ENCODE data around the gene RAD51B.
"Not testable (repeated sequence)": the region's sequence is repeated elsewhere in the genome, so short reads cannot be mapped to it uniquely, and the experiment has no call there.

Gene RAD51B

DNA sequence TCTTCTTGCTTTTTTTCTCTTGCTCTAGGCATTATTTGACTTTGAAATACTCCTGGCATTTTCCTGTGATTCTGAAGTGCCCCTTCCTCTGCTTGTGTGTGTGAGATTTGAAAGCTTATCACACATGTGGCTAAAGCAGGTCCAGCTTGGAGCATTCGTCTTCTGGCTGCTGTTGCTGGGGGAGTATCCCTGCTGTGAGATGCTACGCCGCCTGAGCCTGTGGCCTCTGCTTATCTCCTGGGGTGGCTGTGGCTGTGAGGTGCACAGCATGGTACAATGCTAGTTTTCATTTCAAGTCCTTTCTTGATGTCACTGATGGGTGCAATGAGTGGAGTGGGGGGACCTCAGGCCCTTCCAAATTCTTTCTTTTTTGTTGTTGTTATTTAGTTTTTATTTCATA, 601.5 kb downstream of the RAD51B start:
- H3K27me3 ChIP-seq (replicated peaks): no peaks in the 10 kb centered on the region
- no peak for DNase-seq
- in situ Hi-C loops (cut with HindIII; ENCODE audit: low pct_ligation_motif_present, low sequenced_read_pairs): no loop called here
- H3K4me3 ChIP-seq (ENCODE audit: low read depth, low read length): no peak overlapping the region
- TF ChIP-seq, protein P1, sequence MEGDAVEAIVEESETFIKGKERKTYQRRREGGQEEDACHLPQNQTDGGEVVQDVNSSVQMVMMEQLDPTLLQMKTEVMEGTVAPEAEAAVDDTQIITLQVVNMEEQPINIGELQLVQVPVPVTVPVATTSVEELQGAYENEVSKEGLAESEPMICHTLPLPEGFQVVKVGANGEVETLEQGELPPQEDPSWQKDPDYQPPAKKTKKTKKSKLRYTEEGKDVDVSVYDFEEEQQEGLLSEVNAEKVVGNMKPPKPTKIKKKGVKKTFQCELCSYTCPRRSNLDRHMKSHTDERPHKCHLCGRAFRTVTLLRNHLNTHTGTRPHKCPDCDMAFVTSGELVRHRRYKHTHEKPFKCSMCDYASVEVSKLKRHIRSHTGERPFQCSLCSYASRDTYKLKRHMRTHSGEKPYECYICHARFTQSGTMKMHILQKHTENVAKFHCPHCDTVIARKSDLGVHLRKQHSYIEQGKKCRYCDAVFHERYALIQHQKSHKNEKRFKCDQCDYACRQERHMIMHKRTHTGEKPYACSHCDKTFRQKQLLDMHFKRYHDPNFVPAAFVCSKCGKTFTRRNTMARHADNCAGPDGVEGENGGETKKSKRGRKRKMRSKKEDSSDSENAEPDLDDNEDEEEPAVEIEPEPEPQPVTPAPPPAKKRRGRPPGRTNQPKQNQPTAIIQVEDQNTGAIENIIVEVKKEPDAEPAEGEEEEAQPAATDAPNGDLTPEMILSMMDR (IDR thresholded peaks at IDR 0.05; ENCODE audit: low read depth, low read length, missing control alignments): no peak
- H3K27ac ChIP-seq: no peak overlapping the region
- H3K36me3 ChIP-seq (replicated peaks): no peaks in the 10 kb centered on the region

DNA sequence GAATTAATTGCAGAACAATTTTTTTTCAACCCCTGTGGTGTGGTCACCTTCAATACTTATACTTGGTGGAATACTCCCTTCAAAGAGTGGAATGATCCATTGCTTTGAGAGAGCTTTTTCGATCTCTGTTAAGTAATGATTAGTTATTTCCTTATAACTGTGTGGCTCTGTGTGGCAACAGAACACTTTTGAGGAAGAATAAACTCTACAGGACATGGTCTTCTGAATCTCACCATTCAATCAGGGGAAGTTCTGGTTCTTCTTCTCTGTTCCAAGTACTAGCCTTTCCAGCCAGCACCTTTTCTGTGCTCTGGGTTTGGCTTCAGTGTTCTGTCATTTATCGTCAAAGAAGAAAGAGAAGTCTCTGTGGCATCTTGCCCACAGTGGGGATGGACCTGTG, 604.1 kb downstream of the RAD51B start:
- H3K4me3 ChIP-seq (ENCODE audit: low read depth, low read length): no peak overlapping the region
- in situ Hi-C loops (cut with HindIII; ENCODE audit: low pct_ligation_motif_present, low sequenced_read_pairs): no loop called here
- no peaks in the 10 kb centered on the region for H3K27me3 ChIP-seq (replicated peaks)
- no peaks in the 10 kb centered on the region for H3K36me3 ChIP-seq (replicated peaks)
- no peak overlapping the region for H3K27ac ChIP-seq
- TF ChIP-seq, protein P1 (IDR thresholded peaks at IDR 0.05; ENCODE audit: low read depth, low read length, missing control alignments): no peak
- no peak for DNase-seq

DNA sequence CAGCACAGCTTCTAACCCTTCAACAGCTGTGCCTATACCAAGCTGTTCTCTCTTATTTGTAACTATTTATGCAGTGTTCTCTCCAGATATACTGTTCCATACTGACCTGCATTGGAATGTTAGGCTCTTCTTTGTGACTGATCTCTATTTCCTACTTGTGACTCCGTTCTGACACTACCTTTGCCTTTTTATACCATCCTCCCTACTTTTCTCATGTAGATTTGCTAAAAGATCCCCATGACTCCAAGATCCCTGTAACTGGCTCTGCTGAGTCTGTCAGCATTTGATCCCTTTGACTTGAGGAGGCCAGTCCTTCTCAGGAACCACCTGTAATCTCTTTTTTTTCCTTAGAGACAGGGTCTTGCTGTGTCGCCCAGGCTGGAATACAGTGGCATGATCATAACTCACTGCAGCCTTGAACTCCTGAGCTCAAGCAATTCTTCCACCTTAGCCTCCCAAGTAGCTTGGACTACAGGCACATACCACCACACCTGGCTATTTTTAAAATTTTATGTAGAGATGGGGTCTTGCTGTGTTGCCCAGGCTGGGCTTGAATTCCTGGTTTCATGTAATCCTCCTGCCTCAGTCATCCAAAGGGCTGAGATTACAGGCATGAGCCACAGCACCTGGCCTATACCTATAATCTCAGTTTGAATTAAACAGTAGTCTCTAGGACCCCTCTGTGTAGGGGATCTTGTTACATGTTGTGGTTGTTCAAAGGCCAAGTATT, 605.0 kb downstream of the RAD51B start:
- no peak for DNase-seq
- Histone ChIP-seq H3K4me3 (ENCODE audit: low read depth, low read length) (no peak overlapping the region), H3K36me3 (replicated peaks) (no peaks in the 10 kb centered on the region), H3K27me3 (replicated peaks) (no peaks in the 10 kb centered on the region), H3K27ac (no peak overlapping the region)
- TF ChIP-seq, protein P1 (IDR thresholded peaks at IDR 0.05; ENCODE audit: low read depth, low read length, missing control alignments): no peak
- in situ Hi-C loops (cut with HindIII; ENCODE audit: low pct_ligation_motif_present, low sequenced_read_pairs): no loop called here

DNA sequence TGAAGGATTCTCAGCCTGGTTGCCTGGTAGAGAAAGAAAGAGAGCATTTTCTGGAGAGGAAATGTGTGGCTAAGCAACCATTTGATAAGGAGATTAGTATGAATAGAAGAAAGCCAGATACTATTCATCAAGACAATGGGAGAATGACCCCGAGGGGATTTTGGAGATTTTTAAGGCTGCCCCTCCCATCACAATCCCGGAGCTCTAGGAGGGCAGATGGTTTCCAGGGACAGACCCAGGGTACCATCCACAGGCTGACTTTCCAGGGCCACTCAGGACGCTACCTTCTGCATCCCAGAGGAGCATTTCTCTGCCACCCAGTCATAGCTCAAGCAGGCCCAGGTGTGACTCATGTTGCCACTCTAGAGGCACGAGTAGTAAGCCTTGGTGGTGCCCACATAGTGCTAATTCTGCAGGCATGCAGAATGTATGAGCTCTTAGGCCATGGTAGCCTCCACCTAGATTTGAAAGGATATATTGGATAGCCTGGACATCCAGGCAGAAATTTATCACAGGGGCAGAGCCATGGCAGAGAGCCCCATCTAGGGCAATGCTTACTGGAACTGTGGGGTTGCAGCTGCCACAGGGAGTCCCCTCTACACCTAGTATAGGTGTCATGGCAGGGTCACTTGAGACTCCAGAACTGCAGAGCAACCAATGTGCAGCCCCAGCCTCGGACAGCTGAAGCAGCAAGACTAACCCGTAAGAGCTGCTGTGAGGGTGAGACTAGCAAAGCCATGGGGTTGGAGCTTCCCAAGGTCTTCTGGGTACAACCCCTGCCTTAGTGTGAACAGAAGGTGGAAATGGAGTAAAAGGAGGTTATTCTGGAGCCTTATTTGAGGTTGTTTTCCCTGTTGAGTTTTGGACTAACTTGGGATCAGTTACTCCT, 607.3 kb downstream of the RAD51B start:
- TF ChIP-seq, protein P1 (IDR thresholded peaks at IDR 0.05; ENCODE audit: low read depth, low read length, missing control alignments): no peak
- no peaks in the 10 kb centered on the region for H3K36me3 ChIP-seq (replicated peaks)
- in situ Hi-C loops (cut with HindIII; ENCODE audit: low pct_ligation_motif_present, low sequenced_read_pairs): no loop called here
- no peak overlapping the region for H3K4me3 ChIP-seq (ENCODE audit: low read depth, low read length)
- no peaks in the 10 kb centered on the region for H3K27me3 ChIP-seq (replicated peaks)
- H3K27ac ChIP-seq: no peak overlapping the region
- DNase-seq: no peak

DNA sequence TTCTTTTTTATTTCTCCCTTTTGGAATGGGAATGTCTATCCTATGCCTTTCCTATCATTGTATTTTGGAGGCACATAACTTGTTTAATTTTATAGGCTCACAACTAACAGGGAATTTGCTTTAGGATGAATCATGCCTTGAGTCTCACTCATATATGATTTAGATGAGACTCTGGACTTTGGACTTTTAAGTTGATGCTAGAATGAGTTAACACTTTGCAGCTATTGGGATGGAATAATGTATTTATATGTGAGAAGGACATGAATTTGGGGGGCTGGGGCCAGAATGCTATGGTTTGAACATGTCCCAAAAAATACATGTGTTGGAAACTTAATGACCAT, 607.9 kb downstream of the RAD51B start:
- TF ChIP-seq, protein P1 (IDR thresholded peaks at IDR 0.05; ENCODE audit: low read depth, low read length, missing control alignments): no peak
- Histone ChIP-seq H3K27ac (no peak overlapping the region), H3K36me3 (replicated peaks) (no peaks in the 10 kb centered on the region), H3K27me3 (replicated peaks) (no peaks in the 10 kb centered on the region), H3K4me3 (ENCODE audit: low read depth, low read length) (no peak overlapping the region)
- no peak for DNase-seq
- in situ Hi-C loops (cut with HindIII; ENCODE audit: low pct_ligation_motif_present, low sequenced_read_pairs): no loop called here

DNA sequence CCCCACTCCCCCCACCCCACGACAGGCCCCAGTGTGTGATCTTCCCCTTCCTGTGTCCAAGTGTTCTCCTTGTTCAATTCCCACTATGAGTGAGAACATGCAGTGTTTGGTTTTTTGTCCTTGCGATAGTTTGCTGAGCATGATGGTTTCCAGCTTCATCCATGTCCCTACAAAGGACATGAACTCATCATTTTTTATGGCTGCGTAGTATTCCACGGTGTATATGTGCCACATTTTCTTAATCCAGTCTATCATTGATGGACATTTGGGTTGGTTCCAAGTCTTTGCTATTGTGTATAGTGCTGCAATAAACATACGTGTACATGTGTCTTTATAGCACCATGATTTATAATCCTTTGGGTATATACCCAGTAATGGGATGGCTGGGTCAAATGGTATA, 609.3 kb downstream of the RAD51B start:
- DNase-seq; H3K27me3 ChIP-seq (replicated peaks); H3K27ac ChIP-seq; in situ Hi-C loops (cut with HindIII; ENCODE audit: low pct_ligation_motif_present, low sequenced_read_pairs); H3K4me3 ChIP-seq (ENCODE audit: low read depth, low read length); H3K36me3 ChIP-seq (replicated peaks): not testable (repeated sequence)

DNA sequence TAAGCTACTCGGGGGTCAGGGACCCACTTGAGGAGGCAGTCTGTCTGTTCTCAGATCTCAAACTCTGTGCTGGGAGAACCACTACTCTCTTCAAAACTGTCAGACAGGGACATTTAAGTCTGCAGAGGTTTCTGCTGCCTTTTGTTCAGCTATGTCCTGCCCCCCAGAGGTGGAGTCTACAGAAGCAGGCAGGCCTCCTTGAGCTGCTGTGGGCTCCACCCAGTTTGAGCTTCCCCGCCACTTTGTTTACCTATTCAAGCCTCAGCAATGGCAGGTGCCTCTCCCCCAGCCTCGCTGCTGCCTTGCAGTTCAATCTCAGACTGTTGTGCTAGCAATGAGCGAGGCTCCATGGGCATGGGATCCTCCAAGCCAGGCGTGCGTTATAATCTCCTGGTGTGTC, 614.6 kb downstream of the RAD51B start:
- in situ Hi-C loops (cut with HindIII; ENCODE audit: low pct_ligation_motif_present, low sequenced_read_pairs); H3K36me3 ChIP-seq (replicated peaks); H3K27me3 ChIP-seq (replicated peaks); H3K4me3 ChIP-seq (ENCODE audit: low read depth, low read length); H3K27ac ChIP-seq; DNase-seq: not testable (repeated sequence)

DNA sequence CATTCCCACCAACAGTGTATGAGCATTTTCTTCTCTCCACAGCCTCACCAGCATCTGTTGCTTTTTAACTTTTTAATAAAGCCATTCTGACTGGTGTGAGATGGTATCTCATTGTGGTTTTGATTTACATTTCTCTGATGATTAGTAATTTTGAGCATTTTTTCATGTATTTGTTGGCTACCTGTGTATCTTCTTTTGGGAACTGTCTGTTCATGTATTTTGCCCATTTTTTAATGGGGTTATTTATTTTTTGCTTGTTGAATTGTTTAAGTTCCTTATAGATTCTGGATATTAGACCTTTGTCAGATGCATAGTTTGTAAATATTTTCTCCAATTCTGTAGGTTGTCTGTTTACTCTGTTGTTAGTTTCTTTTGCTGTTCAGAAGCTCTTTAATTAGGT, 616.1 kb downstream of the RAD51B start:
- H3K27ac ChIP-seq; DNase-seq; in situ Hi-C loops (cut with HindIII; ENCODE audit: low pct_ligation_motif_present, low sequenced_read_pairs); H3K36me3 ChIP-seq (replicated peaks); H3K27me3 ChIP-seq (replicated peaks); H3K4me3 ChIP-seq (ENCODE audit: low read depth, low read length): not testable (repeated sequence)
